Fibroblast of mammary gland (primary cell): Measurements from ENCODE around the gene FARS2.

Source experiments
- DNase-seq: peaks from one replicate; pipeline ENCODE4 v3.0.0-alpha.2; 2010; ENCODE audit warnings: low read depth
- H3K4me3 ChIP-seq: 2 replicates; pipeline ENCODE4 v1.5.1; 2011; ENCODE audit warnings: low read depth, mild to moderate bottlenecking, low read length, moderate library complexity; ENCODE audit not compliant: control insufficient read depth
- CTCF ChIP-seq: conservative IDR thresholded peaks from 2 replicates; pipeline ENCODE4 v1.5.1; 2011; ENCODE audit warnings: low read depth, low read length, inconsistent platforms; ENCODE audit not compliant: control insufficient read depth, insufficient read depth

Gene FARS2

DNA sequence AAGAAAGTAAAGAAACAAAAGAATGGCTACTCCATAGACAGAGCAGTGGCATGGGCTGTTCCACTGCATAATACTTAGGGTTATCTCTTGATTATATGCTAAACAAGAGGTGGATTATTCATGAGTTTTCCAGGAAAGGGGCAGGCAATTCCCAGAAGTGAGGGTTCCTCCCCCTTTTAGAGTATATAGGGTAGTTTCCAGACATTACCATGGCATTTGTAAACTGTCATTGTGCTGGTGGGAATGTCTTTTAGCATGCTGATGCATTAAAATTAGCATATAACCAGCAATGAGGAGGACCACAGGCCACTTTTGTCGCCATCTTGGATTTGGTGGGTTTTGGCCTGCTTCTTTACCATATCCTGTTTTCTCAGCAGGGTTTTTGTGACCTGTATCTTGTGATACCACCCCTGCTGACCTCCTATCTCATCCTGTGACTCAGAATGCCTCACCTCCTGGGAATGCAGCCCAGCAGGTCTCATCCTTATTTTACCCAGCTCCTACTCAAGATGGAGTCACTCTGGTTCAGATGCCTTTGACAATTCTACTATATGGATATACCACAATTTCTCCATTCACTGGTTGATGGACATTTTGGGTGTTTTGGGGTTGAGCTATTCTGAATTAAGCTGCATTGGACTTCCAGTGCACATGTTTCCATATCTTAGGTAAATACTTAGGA lies 280.6 kb downstream of the FARS2 start:
- peak; percentile 74 for DNase-seq
- H3K4me3 ChIP-seq, result no peak overlapping the region
- TF ChIP-seq CTCF, result no peak

- TF ChIP-seq CTCF, result no peak
- no peak overlapping the region for H3K4me3 ChIP-seq
- no peak for DNase-seq
Measured at GRCh38 chr6:5547556-5547955, 286.2 kb downstream of the FARS2 start.

GRCh38 chr6:5550631-5551030 lies 289.3 kb downstream of the FARS2 start:
- H3K4me3 ChIP-seq, result no peak overlapping the region
- TF ChIP-seq CTCF, result no peak
- DNase-seq, result no peak

- peak; percentile 37 for DNase-seq
Measured at GRCh38 chr6:5552243-5552642, 290.9 kb downstream of the FARS2 start.

GRCh38 chr6:5553767-5554166 lies 292.5 kb downstream of the FARS2 start:
- H3K4me3 ChIP-seq, result no peak overlapping the region
- no peak for DNase-seq
- no peak for TF ChIP-seq CTCF

More at GRCh38 chr6:5552243-5552642, 290.9 kb downstream of the FARS2 start:
- no peak for TF ChIP-seq CTCF
- H3K4me3 ChIP-seq, result no peak overlapping the region

DNA sequence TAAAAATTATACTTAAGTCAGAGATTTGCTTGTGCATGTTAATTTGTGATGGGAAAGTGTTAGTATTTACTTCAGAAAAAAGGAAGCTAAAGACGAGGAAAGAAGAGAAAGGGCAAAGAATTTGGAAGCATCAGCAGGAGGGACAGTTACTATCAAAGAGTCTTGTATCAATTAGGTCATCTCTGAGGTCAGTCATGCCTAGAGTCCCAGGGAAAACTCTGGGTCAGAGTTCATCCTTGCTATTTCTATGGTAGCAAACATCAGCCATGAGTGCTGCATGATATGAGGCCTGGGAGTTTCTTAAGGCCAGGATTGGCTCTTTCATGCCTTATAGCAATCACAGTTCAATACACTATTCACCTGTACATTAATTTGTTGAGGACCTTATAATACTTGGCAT lies 292.9 kb downstream of the FARS2 start:
- DNase-seq, result no peak
- no peak for TF ChIP-seq CTCF
- H3K4me3 ChIP-seq, result no peak overlapping the region

GRCh38 chr6:5556011-5556410 lies 294.7 kb downstream of the FARS2 start:
- no peak for DNase-seq
- TF ChIP-seq CTCF, result no peak
- H3K4me3 ChIP-seq, result no peak overlapping the region
